Measurements from ENCODE around the gene UBE2H. TPM values are rescaled to one million over a fixed set of nuclear protein-coding genes. Genes with fewer than 3 reads are reported as not detected.
"Not testable (repeated sequence)": the region's sequence is repeated elsewhere in the genome, so short reads cannot be mapped to it uniquely, and the experiment has no call there.

Gene UBE2H
- total and polyA plus RNA-seq, 10 donors: 13.5 to 98.0 (median 65.5) TPM

DNA sequence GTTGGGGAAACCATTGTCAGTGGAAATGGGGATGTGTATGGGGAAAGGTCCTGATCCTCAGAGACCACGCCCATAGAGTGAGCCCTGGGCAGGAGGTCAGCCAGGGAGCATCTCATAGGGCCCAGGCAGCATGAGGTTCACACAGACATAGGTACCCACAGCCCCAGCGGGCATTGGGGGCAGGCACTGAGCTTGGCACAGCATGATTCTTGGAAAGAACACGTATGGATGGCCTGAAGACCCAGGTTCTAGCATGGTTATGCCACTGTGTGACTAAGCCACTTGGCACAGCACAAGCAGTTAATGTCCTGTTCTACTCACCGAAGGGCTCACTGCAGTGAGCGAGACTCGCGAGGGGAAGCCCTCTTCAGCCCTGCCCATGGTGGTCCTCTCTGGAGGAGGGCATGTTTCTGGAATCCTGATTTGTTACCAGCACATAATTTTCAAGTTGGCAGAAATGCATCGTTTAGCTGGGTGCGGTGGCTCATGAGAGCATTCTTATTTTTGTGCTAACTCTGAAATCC is 125.2 kb downstream of the UBE2H start:
- H3K27ac ChIP-seq: no peak overlapping the region
- H3K4me3 ChIP-seq: no peak overlapping the region
- H3K36me3 ChIP-seq: peaks cover 0 to 12% (median 0%) of the 10 kb centered on the region in 6 donors
- no peaks in the 10 kb centered on the region for H3K9me3 ChIP-seq
- peaks cover 0 to 6% (median 0%) of the 10 kb centered on the region in 7 donors for H3K27me3 ChIP-seq (replicated peaks in 1 of 7)
- intact Hi-C loops (cut with DNase I; ENCODE audit: low total_unique reads): loop anchor here (10.0 kb wide), 2 partner anchors 163 to 463 kb away; no protein-coding TSS in a partner anchor
- DNase-seq: no peak
- TF ChIP-seq POLR2AphosphoS5 (IDR thresholded peaks at IDR 0.05) (peak in 2 of 3 donors; percentile 21 to 35), POLR2A (IDR thresholded peaks at IDR 0.05) (no peak)
- peaks cover 8 to 48% (median 34%) of the 10 kb centered on the region in 6 donors for H3K4me1 ChIP-seq
- 85 to 97% (median 95%) methylated on average over 8 to 9 of the region's 9 CpGs for WGBS, 5 donors

DNA sequence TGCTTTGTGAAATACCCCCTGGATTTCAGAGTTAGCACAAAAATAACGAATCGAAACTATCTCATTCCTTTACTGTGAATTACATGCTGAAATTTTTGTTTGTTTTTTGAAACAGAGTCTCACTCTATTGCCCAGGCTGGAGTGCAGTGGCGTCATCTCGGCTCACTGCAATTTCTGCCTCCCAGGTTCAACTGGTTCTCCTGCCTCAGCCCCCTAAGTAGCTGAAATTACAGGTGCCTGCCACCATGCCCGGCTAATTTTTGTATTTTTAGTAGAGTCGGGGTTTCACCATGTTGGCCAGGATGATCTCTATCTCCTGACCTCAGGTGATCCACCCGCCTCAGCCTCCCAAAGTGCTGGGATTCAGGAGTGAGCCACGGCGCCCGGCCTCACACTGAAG is 125.9 kb downstream of the UBE2H start:
- H3K4me1 ChIP-seq: peaks cover 8 to 48% (median 34%) of the 10 kb centered on the region in 6 donors
- not testable (repeated sequence) for H3K27me3 ChIP-seq (replicated peaks in 1 of 7); DNase-seq; H3K9me3 ChIP-seq; H3K27ac ChIP-seq; H3K4me3 ChIP-seq; H3K36me3 ChIP-seq
- WGBS, 5 donors: 78 to 92% (median 85%) methylated on average over 10 of the region's 10 CpGs
- intact Hi-C loops (cut with DNase I; ENCODE audit: low total_unique reads): loop anchor here (10.0 kb wide), 2 partner anchors 162 to 462 kb away; no protein-coding TSS in a partner anchor

DNA sequence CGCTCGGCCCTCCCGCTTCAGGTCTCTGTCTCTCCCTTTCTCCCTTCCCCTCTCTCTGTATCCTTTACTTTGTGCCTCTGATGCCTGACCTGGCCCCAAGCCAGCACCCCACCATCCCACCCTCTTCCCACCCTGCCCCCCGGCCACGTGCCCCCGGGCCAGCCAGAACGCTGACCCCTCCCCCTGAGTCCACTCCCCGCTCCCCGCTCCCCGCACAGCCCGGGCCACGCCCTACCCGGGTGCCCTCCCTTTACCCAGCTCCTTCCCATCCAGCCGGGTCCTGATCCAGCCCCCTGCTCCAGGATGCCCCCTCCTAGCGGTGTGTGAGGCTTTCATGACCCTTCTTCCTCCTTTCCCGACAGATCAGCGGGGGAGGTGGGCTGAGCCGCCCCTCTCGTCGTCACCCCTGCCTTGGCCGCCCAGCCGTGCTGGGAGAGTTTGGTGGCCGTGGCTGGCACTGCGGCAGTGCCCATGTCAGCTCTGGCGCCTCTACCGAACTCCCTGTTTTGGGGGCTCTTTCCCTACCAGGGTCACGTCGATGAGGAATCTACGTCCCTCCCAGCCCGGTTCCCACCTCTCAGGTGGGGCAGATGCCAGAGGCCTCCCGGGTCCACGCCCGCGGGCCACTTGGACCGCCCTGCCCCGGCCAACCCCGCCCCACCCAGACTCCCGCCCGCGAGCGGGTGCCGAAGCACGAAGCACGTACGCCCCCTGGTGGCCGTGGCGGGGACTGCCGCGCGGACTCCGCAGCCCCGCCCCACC is 127.4 kb downstream of the UBE2H start:
- H3K27ac ChIP-seq: peak overlapping the region in 4 of 8 donors; percentile 34 to 83 (median 65)
- H3K27me3 ChIP-seq (replicated peaks in 1 of 7): peaks cover 0 to 6% (median 0%) of the 10 kb centered on the region in 7 donors
- TF ChIP-seq POLR2A (IDR thresholded peaks at IDR 0.05) (no peak), POLR2AphosphoS5 (IDR thresholded peaks at IDR 0.05) (peak in 2 of 3 donors; percentile 29 to 77)
- TF ChIP-seq, protein P1, sequence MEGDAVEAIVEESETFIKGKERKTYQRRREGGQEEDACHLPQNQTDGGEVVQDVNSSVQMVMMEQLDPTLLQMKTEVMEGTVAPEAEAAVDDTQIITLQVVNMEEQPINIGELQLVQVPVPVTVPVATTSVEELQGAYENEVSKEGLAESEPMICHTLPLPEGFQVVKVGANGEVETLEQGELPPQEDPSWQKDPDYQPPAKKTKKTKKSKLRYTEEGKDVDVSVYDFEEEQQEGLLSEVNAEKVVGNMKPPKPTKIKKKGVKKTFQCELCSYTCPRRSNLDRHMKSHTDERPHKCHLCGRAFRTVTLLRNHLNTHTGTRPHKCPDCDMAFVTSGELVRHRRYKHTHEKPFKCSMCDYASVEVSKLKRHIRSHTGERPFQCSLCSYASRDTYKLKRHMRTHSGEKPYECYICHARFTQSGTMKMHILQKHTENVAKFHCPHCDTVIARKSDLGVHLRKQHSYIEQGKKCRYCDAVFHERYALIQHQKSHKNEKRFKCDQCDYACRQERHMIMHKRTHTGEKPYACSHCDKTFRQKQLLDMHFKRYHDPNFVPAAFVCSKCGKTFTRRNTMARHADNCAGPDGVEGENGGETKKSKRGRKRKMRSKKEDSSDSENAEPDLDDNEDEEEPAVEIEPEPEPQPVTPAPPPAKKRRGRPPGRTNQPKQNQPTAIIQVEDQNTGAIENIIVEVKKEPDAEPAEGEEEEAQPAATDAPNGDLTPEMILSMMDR (IDR thresholded peaks at IDR 0.05 in 8 of 11, conservative IDR thresholded peaks at IDR 0.05 in 3 of 11): peak in 10 of 11 experiments; percentile 29 to 100 (median 98)
- no peaks in the 10 kb centered on the region for H3K9me3 ChIP-seq
- peaks cover 8 to 40% (median 29%) of the 10 kb centered on the region in 6 donors for H3K4me1 ChIP-seq
- intact Hi-C loops (cut with DNase I; ENCODE audit: low total_unique reads): loop anchor here (10.0 kb wide), 2 partner anchors 161 to 461 kb away; no protein-coding TSS in a partner anchor
- H3K4me3 ChIP-seq: peak overlapping the region; percentile 60 to 82 (median 72)
- DNase-seq: peak; percentile 99
- no peaks in the 10 kb centered on the region for H3K36me3 ChIP-seq
- 1% methylated on average over 30 to 52 of the region's 52 CpGs for WGBS, 5 donors

DNA sequence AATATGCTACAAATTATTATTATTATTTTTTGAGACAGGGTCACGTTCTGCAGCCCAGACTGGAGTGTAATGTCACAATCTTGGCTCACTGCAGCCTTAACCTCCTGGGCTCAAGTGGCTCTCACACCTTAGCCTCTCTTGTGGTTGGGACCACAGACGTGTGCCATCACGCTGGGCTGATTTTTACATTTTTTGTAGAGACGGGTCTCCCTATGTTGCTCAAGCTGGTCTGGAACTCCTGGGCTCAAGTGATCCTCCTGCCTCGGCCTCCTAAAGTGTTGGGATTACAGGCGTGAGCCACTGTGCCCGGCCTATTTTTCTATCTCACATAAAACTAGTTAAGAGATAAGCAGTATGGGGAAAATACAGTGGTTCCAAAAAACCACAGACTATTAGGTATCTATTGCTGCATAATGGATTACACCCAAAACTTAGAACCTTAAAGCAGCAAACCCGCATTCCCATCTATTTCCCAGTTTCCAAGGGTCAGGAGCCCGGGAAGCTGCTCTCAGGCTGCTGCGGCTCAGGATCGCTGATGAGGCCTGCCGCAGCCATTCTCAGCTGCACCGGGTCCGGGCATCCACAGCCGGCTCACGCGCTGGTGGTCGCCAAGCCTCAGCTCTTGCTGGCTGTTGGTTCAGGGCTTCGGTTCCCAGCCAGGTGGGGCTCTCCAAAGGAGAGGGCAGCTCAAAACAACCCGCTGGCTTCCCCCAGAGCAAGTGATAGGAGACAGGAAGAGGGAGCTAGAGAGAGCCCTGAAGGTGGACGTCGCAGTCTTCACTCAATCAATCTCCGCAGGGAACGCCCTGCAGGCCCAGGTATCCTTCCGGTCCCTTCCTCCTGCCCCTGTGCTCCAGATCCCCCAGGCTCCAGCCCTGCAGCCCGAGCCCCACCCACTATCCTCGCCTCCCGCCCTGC is 128.2 kb downstream of the UBE2H start:
- peak; percentile 80 for DNase-seq

DNA sequence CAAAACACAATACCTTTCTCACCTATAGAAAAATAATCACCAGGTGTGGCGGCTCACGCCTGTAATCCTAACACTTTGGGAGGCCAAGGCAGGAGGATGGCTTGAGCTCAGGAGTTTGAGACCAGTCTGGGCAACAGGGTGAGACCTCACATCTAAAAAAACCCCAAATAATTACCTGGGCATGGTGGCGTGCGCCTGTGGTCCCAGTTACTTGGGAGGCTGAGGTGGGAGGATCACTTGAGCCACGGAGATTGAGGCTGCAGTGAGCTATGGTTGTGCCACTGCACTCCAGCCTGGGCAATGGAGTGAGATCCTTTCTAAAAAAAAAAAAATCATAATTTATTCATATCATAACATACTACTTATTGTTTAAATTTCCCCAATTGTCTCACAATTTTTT is 129.6 kb downstream of the UBE2H start:
- peaks cover 5 to 25% (median 18%) of the 10 kb centered on the region in 6 donors for H3K4me1 ChIP-seq
- H3K36me3 ChIP-seq; H3K9me3 ChIP-seq; H3K27me3 ChIP-seq (replicated peaks in 1 of 7); H3K4me3 ChIP-seq; DNase-seq; H3K27ac ChIP-seq: not testable (repeated sequence)
- WGBS, 5 donors: 94 to 98% (median 97%) methylated on average over 5 of the region's 5 CpGs
- intact Hi-C loops (cut with DNase I; ENCODE audit: low total_unique reads): loop anchor here (10.0 kb wide), 2 partner anchors 158 to 458 kb away; no protein-coding TSS in a partner anchor

More for the DNA sequence above, 128.2 kb downstream of the UBE2H start:
- TF ChIP-seq, protein P1 (IDR thresholded peaks at IDR 0.05 in 8 of 11, conservative IDR thresholded peaks at IDR 0.05 in 3 of 11): no peak
- TF ChIP-seq POLR2AphosphoS5 (IDR thresholded peaks at IDR 0.05): peak in 1 of 3 donors; percentile 9
- Histone ChIP-seq H3K36me3 (no peaks in the 10 kb centered on the region), H3K27me3 (replicated peaks in 1 of 7) (peaks cover 0 to 6% (median 0%) of the 10 kb centered on the region in 7 donors), H3K9me3 (no peaks in the 10 kb centered on the region), H3K4me1 (peaks cover 5 to 32% (median 21%) of the 10 kb centered on the region in 6 donors), H3K27ac (peak overlapping the region in 2 of 8 donors; percentile 71 to 83), H3K4me3 (peak overlapping the region; percentile 60 to 82 (median 72))
- intact Hi-C loops (cut with DNase I; ENCODE audit: low total_unique reads): loop anchor here (10.0 kb wide), 2 partner anchors 160 to 460 kb away; no protein-coding TSS in a partner anchor
- 29 to 39% (median 33%) methylated on average over 24 to 28 of the region's 28 CpGs for WGBS, 5 donors

Data from spleen (tissue), 11 donors.